DND-41 (cell line): ENCODE measurements around the gene ABI3BP.

Experiments used
- EZH2 ChIP-seq: IDR thresholded peaks from 3 replicates; pipeline ENCODE4 v1.6.1; 2012; ENCODE audit warnings: borderline replicate concordance, low read depth, mild to moderate bottlenecking, moderate library complexity, low read length, inconsistent platforms; ENCODE audit not compliant: severe bottlenecking
- TF ChIP-seq, protein P1 (sequence below): IDR thresholded peaks from 2 replicates; pipeline ENCODE4 v1.5.1; 2012; ENCODE audit warnings: borderline replicate concordance, low read length, moderate library complexity, mild to moderate bottlenecking; ENCODE audit not compliant: poor library complexity, severe bottlenecking; ENCODE audit errors: extremely low read depth

DNA sequence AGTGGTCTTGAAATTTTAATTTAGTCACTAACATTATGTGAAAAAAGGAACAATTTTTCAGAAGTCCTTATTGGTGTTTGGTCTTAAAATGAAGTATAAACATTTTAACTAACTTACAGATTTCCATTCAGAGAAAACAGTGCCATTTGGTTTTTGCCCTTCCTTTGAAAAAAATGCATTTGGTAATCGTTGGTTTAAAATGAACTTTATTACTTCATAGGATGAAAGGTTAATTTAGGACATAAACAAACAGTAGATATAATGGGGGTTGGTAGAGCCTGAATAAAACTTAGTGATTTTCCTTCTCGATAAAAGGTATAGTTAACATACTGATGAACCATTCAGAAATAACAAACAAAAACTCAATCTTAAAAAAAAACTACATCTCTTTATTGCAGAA, 244.3 kb downstream of the ABI3BP start:
- TF ChIP-seq, protein P1, sequence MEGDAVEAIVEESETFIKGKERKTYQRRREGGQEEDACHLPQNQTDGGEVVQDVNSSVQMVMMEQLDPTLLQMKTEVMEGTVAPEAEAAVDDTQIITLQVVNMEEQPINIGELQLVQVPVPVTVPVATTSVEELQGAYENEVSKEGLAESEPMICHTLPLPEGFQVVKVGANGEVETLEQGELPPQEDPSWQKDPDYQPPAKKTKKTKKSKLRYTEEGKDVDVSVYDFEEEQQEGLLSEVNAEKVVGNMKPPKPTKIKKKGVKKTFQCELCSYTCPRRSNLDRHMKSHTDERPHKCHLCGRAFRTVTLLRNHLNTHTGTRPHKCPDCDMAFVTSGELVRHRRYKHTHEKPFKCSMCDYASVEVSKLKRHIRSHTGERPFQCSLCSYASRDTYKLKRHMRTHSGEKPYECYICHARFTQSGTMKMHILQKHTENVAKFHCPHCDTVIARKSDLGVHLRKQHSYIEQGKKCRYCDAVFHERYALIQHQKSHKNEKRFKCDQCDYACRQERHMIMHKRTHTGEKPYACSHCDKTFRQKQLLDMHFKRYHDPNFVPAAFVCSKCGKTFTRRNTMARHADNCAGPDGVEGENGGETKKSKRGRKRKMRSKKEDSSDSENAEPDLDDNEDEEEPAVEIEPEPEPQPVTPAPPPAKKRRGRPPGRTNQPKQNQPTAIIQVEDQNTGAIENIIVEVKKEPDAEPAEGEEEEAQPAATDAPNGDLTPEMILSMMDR, result no peak
- TF ChIP-seq EZH2, result no peak
